ENCODE results near the gene SUSD4.

- TF ChIP-seq EZH2 (IDR thresholded peaks at IDR 0.05; ENCODE audit: borderline replicate concordance) (no peak), CTCF (IDR thresholded peaks at IDR 0.05; ENCODE audit: poor library complexity) (no peak), EZH2phosphoT487 (IDR thresholded peaks at IDR 0.05; ENCODE audit: low read depth, severe bottlenecking, unreplicated experiment) (no peak)
Measured at GRCh38 chr1:223256034-223256433, 107.9 kb downstream of the SUSD4 start.

All from hepatocyte (in vitro differentiated cells).